AG04449 (cell line): ENCODE results near the gene CHRNA3.

Source experiments
- CTCF ChIA-PET: fragments of 350-600 bp; formaldehyde crosslinking; extraction: SDS; loops from one replicate; lab custom pipeline; 2021; ENCODE audit warnings: antibody characterized with exemption; lab: Yijun Ruan, JAX
- POLR2A ChIA-PET: fragments of 400-600, 350-600 bp; formaldehyde crosslinking; extraction: SDS; loops from one replicate; lab custom pipeline; 2020; ENCODE audit warnings: antibody characterized with exemption, inconsistent platforms; lab: Yijun Ruan, JAX
- DNase-seq: peaks from one replicate; pipeline ENCODE4 v3.0.0-alpha.2; 2010; ENCODE audit warnings: low read depth, low spot score
- H3K4me3 ChIP-seq: 2 replicates; pipeline ENCODE4 v1.5.1; 2011; ENCODE audit warnings: low read depth, mild to moderate bottlenecking, control low read depth, low read length
- CTCF ChIP-seq: IDR thresholded peaks from one replicate; pipeline ENCODE4 v1.5.1; 2011; ENCODE audit warnings: mild to moderate bottlenecking, moderate library complexity, low read length, control low read depth, inconsistent platforms; ENCODE audit not compliant: insufficient read depth; ENCODE audit errors: missing control alignments

Gene CHRNA3

GRCh38 chr15:78633348-78633747, 12.6 kb upstream of the CHRNA3 start:
- ChIA-PET CTCF (interaction anchor here (1.5 kb wide), 1 partner anchor 118 kb away, joined by 4 read pairs; no protein-coding TSS in a partner anchor), POLR2A (no interaction called here)
- no peak for DNase-seq
- TF ChIP-seq CTCF: no peak
- H3K4me3 ChIP-seq: no peak overlapping the region

GRCh38 chr15:78630886-78631633, 10.3 kb upstream of the CHRNA3 start:
- CTCF ChIA-PET: interaction anchor here (1.5 to 4.4 kb wide), 3 partner anchors 8 to 78 kb away, joined by 5 to 18 read pairs (median 7); no protein-coding TSS in a partner anchor

GRCh38 chr15:78629716-78630065, 8.9 kb upstream of the CHRNA3 start:
- DNase-seq: no peak
- TF ChIP-seq CTCF: no peak
- POLR2A ChIA-PET: no interaction called here
- no peak overlapping the region for H3K4me3 ChIP-seq
- CTCF ChIA-PET: interaction anchor here (1.5 to 4.4 kb wide), 3 partner anchors 9 to 11 kb away, joined by 7 to 18 read pairs (median 15); no protein-coding TSS in a partner anchor

More at GRCh38 chr15:78630886-78631633, 10.3 kb upstream of the CHRNA3 start:
- DNase-seq: no peak
- no peak overlapping the region for H3K4me3 ChIP-seq
- POLR2A ChIA-PET: interaction anchor here (0.8 kb wide), 1 partner anchor 33 kb away, joined by 3 read pairs; no protein-coding TSS in a partner anchor
- no peak for TF ChIP-seq CTCF

GRCh38 chr15:78629031-78629715, 8.4 kb upstream of the CHRNA3 start:
- ChIA-PET POLR2A (no interaction called here), CTCF (interaction anchor here (2.7 to 4.4 kb wide), 2 partner anchors 10 kb away, joined by 15 to 18 read pairs; no protein-coding TSS in a partner anchor)
- TF ChIP-seq CTCF: no peak
- H3K4me3 ChIP-seq: no peak overlapping the region
- DNase-seq: no peak

- no peak overlapping the region for H3K4me3 ChIP-seq
- CTCF ChIA-PET: interaction anchor here (1.6 to 4.4 kb wide), 3 partner anchors 9 to 82 kb away, joined by 4 to 18 read pairs (median 15); no protein-coding TSS in a partner anchor
- POLR2A ChIA-PET: no interaction called here
- no peak for DNase-seq
- TF ChIP-seq CTCF: no peak
Observed at GRCh38 chr15:78628227-78628626, 7.4 kb upstream of the CHRNA3 start.

GRCh38 chr15:78627348-78627747, 6.6 kb upstream of the CHRNA3 start:
- POLR2A ChIA-PET: no interaction called here
- DNase-seq: no peak
- CTCF ChIA-PET: interaction anchor here (1.6 to 4.4 kb wide), 3 partner anchors 9 to 83 kb away, joined by 4 to 18 read pairs (median 15); no protein-coding TSS in a partner anchor
- H3K4me3 ChIP-seq: no peak overlapping the region
- TF ChIP-seq CTCF: no peak
